ENCODE measurements around the gene GALNTL6. TPM values are rescaled to one million over a fixed set of nuclear protein-coding genes. Genes with fewer than 3 reads are reported as not detected.

GALNTL6 gene
- total RNA-seq, 1 donor from 2014 or later = 23.6 TPM

DNA sequence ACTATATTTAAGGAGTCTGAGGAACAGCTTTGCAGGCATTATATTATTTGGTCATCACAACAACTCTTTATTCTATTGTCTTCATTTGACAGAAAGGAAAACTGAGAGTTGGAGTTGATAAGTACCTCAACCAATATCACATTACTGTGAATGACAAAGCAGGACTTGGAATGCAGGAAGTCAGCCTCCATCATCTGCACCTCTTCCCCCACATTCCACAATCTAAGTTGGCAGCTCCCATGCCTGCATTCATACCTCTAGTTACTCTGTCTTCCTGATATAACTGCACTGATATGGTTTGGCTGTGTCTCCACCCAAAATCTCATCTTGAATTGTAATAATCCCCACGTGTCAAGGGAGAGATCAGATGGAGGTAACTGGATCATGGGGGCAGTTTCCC is 356.7 kb downstream of the GALNTL6 start:
- FAIRE-seq = no peak
- DNase-seq (ENCODE audit: low spot score in 2 of 2) = no peak

DNA sequence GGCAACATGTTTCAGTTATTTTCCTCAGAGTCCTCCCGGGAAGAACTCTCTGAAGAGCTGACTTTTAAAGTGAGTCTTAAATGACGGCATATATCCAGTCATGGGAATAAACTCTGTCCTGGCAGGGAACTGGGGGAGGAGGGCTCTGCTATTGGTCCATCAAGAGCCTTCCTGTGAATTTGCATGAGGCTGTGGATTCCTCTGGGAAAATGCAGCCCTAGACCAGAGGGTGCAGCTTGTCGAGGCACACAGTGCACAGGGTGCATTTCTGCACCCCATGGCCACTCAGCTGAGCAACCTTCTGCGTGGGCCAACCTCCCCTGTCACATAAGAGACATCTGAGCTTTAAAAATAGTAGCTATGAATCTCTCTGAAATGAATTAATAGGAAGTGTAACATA is 360.0 kb downstream of the GALNTL6 start:
- DNase-seq (ENCODE audit: low spot score in 2 of 2) (no peak), FAIRE-seq (no peak)

GRCh38 chr4:172177382-172177781 is 364.2 kb downstream of the GALNTL6 start:
- FAIRE-seq = no peak
- no peak for DNase-seq (ENCODE audit: low spot score in 2 of 2)

GRCh38 chr4:172188248-172188988 is 375.2 kb downstream of the GALNTL6 start:
- FAIRE-seq (no peak), DNase-seq (ENCODE audit: low spot score in 2 of 2) (no peak)

GRCh38 chr4:172202480-172203076 is 389.4 kb downstream of the GALNTL6 start:
- FAIRE-seq = peak; percentile 54
- peak; percentile 2 to 16 for DNase-seq (ENCODE audit: low spot score in 2 of 2)

DNA sequence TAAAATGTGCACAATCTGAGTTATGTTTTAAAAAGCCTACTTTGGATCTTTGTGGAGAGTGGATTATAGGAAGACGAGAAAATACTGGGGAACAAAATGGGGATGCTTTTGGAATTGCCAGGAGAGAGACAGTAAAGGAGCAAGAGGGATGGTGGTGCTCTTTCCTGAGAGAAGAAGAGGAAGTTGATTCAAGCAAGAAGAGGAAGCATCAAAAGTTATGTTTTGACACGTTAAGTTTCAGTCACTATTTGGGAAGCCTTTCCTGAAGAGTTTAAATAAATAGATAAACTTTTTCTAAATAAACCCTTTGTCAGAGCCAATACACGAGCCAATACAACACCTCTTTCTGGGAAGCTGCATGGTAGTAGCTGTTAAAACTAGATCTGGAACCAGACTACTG is 394.1 kb downstream of the GALNTL6 start:
- FAIRE-seq (no peak), DNase-seq (ENCODE audit: low spot score in 2 of 2) (no peak)

DNA sequence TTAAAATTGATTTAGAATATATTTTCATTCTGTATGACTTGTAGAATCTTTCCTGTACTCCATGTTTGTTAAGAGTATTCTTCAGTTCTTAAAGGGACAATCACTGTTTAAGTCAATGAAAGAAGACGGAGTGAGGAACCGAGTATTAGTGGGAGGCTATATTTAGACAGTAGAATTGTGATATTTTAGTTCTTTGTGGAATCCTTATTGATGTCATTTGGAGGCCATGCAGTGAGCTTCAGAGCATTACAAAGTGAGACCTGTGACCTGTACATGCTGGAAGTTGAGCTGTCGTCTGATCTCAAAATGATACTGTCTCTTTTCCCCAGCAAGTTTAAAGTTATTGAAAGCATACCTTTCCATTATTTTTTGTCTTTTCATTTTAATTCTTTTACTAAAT is 394.7 kb downstream of the GALNTL6 start:
- FAIRE-seq (no peak), DNase-seq (ENCODE audit: low spot score in 2 of 2) (no peak)

- no peak for FAIRE-seq
Measured at GRCh38 chr4:172220679-172221078, 407.5 kb downstream of the GALNTL6 start.

DNA sequence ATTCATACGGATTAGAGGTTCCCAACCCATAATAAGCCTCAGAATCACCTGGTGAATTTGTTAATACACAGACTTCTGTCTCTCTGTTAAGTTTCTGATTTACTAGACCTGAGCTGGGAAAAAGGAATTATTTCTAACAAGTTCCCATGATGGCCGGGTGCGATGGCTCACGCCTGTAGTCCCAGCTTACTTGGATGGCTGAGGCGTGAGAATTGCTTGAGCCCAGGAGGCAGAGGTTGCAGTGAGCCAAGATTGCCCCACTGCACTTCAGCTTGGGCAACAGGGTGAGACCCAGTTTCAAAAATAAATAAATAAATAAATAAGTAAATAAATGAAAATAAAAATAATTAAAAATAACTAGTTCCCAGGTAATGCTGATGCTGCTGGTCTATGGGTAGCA is 412.3 kb downstream of the GALNTL6 start:
- DNase-seq (ENCODE audit: low spot score in 2 of 2) = no peak
- no peak for FAIRE-seq

More at GRCh38 chr4:172220679-172221078, 407.5 kb downstream of the GALNTL6 start:
- no peak for DNase-seq (ENCODE audit: low spot score in 2 of 2)

GRCh38 chr4:172232966-172233365 is 419.8 kb downstream of the GALNTL6 start:
- DNase-seq (ENCODE audit: low spot score in 2 of 2) (no peak), FAIRE-seq (no peak)

DNA sequence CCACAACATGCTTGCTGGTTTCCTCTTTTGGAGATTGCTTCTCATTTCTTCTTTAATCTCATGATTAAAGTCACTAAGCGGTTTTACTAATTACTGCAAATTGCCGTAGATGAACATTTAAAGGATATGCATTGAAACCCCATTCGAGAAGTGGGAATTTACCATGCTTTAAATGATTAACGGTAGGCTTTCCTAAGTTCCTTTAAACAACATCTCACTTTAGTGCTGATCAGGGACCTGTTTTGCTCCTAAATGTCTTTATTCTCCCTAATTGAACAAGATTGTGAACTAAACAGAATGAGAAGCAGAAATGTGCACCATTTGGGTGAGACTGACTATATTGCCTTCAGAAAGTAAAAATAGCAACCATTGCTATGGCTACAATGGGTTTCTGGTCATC is 430.3 kb downstream of the GALNTL6 start:
- no peak for FAIRE-seq
- DNase-seq (ENCODE audit: low spot score in 2 of 2) = no peak

DNA sequence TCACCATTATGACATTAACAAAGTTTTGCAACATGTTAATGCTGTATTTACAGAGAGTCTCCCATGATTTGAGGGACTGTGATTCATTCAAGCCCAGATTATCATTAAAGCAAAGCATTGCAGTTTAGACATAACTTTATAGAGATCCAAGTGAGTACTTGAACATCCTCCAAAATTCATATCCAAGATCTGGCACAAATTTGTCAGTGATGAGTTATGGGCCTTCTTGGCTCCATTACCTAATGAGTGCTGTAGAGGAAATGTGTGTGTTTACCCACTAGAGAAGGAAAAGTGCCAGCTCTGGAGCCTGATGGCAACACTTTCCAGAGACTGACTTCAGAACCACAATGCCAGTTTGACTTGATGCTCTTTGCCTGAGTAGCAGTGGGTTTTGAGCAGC is 432.3 kb downstream of the GALNTL6 start:
- no peak for DNase-seq (ENCODE audit: low spot score in 2 of 2)
- FAIRE-seq = no peak

DNA sequence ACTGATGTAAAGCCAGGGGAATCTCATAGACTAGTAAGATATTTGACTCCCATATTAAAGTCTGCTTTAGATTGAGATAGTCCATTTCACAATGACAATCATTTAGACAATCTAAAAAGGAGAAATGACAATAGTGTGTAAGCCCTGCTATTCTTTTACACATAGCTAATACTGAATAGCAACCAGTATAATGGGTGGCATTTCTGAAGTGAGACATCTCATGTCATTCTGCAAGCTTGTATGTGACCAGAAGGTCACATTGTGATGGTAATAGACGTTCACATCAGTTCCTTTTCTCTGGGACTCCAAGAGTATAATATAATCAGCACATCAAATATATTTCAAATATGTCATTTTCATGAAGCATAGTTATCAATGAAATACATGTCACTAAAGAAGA is 440.2 kb downstream of the GALNTL6 start:
- DNase-seq (ENCODE audit: low spot score in 2 of 2) = no peak
- FAIRE-seq = no peak

GRCh38 chr4:172256820-172257219 is 443.6 kb downstream of the GALNTL6 start:
- FAIRE-seq (no peak), DNase-seq (ENCODE audit: low spot score in 2 of 2) (no peak)

- DNase-seq (ENCODE audit: low spot score in 2 of 2) (no peak), FAIRE-seq (no peak)
Measured at GRCh38 chr4:172270397-172270796, 457.2 kb downstream of the GALNTL6 start.

DNA sequence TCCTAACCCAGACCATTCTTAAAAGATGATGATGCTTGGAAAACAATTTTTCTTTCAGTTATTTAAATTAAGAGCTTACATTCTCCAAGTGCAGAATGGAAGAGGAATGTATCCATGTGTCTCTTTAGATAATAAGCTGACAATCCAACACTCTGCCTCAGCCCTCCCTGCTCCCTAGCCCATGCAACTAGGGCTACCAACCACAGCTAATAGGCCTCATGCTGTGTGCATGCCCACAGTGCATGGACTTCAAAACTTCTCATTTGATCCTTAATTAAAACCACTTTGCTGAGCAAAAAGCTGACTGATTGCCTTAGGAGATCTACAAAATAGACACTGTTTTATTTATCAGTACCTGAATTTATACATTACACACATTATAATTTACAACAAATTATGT is 473.9 kb downstream of the GALNTL6 start:
- FAIRE-seq (no peak), DNase-seq (ENCODE audit: low spot score in 2 of 2) (no peak)

- DNase-seq (ENCODE audit: low spot score in 2 of 2) (no peak), FAIRE-seq (no peak)
Measured at GRCh38 chr4:172305698-172306097, 492.5 kb downstream of the GALNTL6 start.

DNA sequence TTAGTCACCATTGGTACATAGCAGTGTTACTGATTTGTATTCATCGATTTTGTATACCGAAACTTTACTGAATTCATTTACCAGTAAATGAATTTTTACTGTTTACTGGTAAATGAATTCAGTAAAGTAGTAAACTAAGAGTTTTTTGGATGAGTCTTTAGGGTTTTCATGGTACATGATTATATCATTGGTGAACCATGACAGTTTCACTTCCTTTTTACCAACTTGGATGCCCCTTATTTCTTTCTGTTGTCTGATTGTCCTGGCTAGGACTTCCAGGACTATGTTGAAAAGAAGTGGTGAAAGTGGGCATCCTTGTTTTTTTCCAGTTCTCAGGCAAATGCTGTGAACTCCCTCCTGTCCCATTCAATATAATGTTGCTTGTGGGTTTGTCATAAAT is 494.9 kb downstream of the GALNTL6 start:
- DNase-seq (ENCODE audit: low spot score in 2 of 2) (no peak), FAIRE-seq (no peak)

- DNase-seq (ENCODE audit: low spot score in 2 of 2) = no peak
- peak; percentile 34 for FAIRE-seq
Measured at GRCh38 chr4:172311682-172312081, 498.5 kb downstream of the GALNTL6 start.

DNA sequence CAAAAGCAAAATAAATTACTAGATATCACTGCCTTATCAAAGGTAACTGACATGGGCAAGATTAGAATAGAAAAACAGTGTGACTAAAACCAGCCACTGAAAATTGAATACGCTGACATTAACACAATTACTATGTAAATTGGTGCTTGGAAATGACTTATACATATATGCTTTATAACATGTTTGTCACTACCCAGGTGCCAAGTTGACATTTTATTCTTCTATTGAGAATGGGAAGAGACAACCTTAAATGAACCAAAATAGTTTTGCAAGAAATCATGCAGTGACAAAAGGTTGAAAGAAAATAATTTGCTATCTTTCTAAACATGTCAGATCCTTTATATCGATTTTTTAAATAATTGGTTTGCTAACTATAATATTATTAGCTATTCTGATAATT is 510.1 kb downstream of the GALNTL6 start:
- FAIRE-seq (no peak), DNase-seq (ENCODE audit: low spot score in 2 of 2) (no peak)

DNA sequence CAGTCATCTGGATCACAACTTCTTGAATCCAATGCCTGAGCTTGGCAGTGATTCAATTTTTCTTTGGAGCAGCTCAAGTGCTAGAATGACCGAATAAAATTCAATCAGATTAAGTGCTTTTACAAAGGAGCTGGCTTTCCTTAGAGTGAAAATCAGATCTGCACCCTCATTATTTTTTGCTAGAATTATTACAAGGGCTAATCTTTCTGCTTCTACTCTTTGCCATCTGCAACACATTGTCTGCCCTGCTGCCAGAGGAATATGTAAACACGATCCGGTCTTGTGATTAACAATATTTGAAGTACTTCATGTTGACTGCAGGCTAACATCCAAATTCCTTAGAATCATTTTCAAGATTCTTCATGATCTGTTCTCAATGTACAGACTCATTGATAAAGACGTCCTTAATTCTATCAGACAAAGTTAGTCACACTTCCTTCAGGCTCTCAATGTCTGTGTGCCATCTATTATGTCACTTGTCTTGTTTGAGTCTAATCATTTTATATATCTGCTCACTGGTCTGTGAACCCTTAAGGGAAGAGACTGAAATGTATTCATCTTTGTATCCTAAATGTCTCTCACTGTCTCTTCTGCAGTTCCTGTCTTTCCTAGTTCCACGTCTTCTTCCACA is 531.2 kb downstream of the GALNTL6 start:
- FAIRE-seq (no peak), DNase-seq (ENCODE audit: low spot score in 2 of 2) (no peak)

- DNase-seq (ENCODE audit: low spot score in 2 of 2) = no peak
- FAIRE-seq = no peak
Measured at GRCh38 chr4:172348426-172348825, 535.2 kb downstream of the GALNTL6 start.

Measured in frontal cortex (tissue), 4 donors.